Choroid plexus epithelial cell (primary cell): Measurements from ENCODE around the gene ATG7.
A peak's percentile ranks its signal among the peaks of the same experiment; 100 is the strongest.

ENCODE experiments used
- DNase-seq: peaks from one replicate; pipeline ENCODE4 v3.0.0-alpha.2; 2010; ENCODE audit warnings: low read depth
- H3K4me3 ChIP-seq: 2 replicates; pipeline ENCODE4 v1.5.1; 2011; ENCODE audit warnings: low read depth, mild to moderate bottlenecking, control low read depth, low read length, moderate library complexity
- TF ChIP-seq, protein P1 (sequence below): conservative IDR thresholded peaks from 2 replicates; pipeline ENCODE4 v1.5.1; 2011; ENCODE audit warnings: low read depth, mild to moderate bottlenecking, control low read depth, inconsistent platforms, low read length, moderate library complexity

The ATG7 gene

DNA sequence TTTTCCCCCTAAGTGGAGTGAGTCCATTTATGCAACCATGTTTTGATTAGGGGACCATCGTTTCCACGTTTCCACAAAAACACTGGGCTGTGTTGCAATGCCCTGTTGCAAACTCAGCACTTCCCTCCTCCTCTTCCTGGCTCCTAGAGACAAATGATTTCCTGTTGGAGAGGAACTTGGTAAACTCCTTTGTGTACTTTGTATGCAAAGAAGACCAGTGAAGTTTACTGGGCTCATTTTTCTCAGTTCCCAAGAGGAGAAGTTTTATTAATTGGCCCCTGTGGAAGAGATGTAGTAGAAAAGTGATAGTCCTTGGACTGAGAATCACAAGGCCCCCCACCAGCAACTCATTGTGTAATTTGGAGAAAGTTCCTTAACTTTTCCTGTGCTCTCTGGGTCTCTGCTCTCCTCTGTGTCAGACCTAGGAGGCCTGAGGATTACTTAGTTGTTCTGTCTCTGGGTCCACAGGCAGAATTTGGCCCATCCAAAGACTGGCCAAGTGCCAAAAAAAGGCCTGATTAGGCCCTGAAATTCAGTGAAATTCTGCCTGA, 95.0 kb downstream of the ATG7 start:
- peak; percentile 89 for DNase-seq
- no peak overlapping the region for H3K4me3 ChIP-seq
- TF ChIP-seq, protein P1, sequence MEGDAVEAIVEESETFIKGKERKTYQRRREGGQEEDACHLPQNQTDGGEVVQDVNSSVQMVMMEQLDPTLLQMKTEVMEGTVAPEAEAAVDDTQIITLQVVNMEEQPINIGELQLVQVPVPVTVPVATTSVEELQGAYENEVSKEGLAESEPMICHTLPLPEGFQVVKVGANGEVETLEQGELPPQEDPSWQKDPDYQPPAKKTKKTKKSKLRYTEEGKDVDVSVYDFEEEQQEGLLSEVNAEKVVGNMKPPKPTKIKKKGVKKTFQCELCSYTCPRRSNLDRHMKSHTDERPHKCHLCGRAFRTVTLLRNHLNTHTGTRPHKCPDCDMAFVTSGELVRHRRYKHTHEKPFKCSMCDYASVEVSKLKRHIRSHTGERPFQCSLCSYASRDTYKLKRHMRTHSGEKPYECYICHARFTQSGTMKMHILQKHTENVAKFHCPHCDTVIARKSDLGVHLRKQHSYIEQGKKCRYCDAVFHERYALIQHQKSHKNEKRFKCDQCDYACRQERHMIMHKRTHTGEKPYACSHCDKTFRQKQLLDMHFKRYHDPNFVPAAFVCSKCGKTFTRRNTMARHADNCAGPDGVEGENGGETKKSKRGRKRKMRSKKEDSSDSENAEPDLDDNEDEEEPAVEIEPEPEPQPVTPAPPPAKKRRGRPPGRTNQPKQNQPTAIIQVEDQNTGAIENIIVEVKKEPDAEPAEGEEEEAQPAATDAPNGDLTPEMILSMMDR, result no peak

DNA sequence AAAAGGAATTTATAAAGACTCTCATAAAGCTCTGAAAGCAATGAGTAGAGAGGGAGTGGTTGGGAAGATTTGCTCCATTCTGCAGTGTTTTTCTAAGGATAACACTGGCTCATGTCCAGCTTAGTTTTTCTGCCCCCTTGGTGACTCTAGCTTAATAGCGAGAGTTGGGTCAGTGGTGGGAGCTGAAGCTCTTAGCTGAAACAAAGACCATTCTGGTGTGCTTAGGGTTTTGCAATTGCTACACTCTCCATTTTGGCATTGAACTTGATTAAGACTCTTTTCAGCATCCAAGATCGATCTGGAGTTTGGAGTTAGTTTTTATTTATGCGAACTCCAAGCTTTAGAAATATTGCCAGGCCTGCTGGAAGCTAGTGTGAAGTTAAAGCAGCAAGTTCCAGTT, 98.0 kb downstream of the ATG7 start:
- no peak overlapping the region for H3K4me3 ChIP-seq
- TF ChIP-seq, protein P1, result no peak
- peak; percentile 43 for DNase-seq

DNA sequence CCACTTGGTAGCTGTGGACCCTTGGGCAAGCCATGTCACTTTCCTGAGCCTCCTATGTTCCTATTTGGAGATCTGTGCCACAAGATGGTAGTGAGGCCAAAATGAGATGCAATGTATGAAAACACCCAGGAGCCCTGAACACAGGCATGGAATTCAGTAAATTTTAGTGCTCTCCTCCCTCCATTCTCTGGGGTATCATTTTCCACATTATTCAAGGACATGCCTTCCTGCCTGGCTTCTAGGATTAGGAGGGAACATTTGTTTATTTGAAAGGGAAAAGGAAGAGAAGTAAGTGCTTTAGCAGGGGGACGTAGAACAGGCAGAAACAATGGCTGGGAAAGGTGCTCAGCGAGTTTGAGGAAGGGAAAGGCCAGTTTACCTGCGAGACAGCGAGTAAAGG, 98.8 kb downstream of the ATG7 start:
- no peak overlapping the region for H3K4me3 ChIP-seq
- TF ChIP-seq, protein P1, result no peak
- DNase-seq, result no peak

DNA sequence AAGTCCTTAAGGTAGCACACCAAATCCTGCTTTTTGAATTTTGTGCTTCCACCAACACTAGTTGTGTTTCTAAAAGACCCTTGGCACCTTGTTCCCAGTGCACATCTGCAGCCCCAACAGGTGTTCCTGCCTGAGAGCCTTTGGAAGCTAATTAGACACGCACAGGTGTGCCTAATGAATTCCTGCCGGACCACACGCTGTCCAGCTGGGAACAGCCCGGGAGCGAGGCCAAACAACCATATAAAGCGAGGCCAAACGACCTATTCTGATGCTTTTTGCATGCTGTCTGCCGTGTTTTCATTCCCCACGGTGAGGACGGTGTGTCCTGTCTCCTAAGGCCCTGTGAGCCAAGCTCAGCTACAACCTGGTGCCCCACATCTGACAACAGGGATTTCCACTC, 99.5 kb downstream of the ATG7 start:
- no peak overlapping the region for H3K4me3 ChIP-seq
- TF ChIP-seq, protein P1, result no peak
- no peak for DNase-seq

DNA sequence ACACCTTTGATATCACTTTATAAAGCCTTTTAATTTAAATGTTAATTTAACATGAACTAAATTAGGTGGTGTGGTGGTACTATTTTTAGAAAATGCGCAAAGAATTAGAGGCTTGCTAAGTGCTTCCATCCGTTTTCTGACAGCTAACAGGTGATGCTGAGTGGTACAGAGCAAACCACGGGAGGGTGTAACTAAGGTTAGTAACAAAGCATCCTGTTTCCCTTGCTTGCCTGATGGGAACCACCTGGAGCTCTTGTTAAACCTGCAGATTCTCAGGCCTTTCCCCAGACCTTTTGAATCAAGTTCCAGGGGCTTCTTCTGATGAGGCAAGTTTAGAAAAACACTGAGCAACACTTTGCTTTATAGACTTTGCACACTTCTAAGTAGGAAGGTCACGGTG, 101.0 kb downstream of the ATG7 start:
- DNase-seq, result no peak
- no peak overlapping the region for H3K4me3 ChIP-seq
- TF ChIP-seq, protein P1, result no peak

DNA sequence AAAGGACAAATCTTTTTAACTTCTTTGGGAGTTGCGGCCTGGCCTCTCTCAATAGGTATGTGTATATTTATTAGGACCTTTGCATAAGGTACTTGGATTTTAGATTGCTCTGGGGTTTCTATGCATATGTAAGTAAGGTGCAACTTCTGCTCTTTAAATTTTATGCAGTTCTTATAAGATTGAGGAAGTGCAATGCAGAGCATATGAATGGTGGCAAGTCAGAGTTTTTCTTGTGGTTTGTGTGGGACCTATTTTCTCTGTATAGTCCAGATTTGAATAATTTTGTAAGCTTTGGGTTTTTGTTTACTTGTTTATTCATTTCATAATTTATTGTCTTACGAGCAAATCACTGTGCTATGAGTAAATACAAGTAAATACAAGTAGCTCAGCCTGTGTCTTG, 101.5 kb downstream of the ATG7 start:
- DNase-seq, result no peak
- H3K4me3 ChIP-seq, result no peak overlapping the region
- TF ChIP-seq, protein P1, result no peak

DNA sequence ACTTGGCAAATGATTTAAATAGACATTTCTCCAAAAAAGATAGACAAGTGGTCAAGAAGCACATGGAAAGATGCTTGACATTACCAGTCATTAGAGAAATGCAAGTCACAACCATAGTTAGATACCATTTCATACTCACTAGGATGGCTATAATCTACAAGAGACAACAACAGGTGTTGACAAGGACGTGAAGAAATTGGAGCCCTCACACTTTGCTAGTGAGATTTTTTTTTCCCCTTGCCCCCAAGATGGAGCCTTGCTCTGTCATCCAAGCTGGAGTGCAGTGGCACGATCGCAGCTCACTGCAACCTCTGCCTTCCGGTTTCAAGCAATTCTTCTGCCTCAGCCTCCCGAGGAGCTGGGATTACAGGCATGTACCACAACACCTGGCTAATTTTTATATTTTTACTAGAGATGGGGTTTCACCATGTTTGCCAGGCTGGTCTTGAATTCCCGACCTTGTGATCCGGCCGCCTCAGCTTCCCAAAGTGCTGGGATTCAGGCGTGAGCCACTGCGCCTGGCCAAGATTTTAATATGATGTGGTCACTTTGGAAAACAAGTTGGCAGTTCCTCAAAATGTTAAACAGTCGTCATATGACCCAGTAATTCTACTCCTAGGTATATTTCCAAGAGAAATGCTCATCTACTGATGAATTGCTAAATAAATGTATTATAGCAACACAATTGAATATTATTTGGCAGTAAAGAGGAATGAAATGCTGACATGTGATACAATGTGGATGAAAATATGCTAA, 103.3 kb downstream of the ATG7 start:
- TF ChIP-seq, protein P1, result no peak
- H3K4me3 ChIP-seq, result no peak overlapping the region
- DNase-seq, result no peak
